H1 (cell line): Measurements from ENCODE around the gene MMP25. TPM values are rescaled to one million over a fixed set of nuclear protein-coding genes. Genes with fewer than 3 reads are reported as not detected.
A peak's percentile ranks its signal among the peaks of the same experiment; 100 is the strongest.
"Not testable (repeated sequence)": the region's sequence is repeated elsewhere in the genome, so short reads cannot be mapped to it uniquely, and the experiment has no call there.

ENCODE experiments used
- CTCF ChIA-PET: fragments of 300-600 bp; sonication (Branson Sonifier 250); formaldehyde crosslinking; loops from one replicate; lab custom pipeline; 2021; ENCODE audit not compliant: partially characterized antibody; lab: Charles Lee
- POLR2A ChIA-PET: fragments of 300-600 bp; sonication (Branson Sonifier 250); formaldehyde crosslinking; loops from one replicate; lab custom pipeline; 2021; ENCODE audit warnings: inconsistent platforms; ENCODE audit not compliant: partially characterized antibody; lab: Charles Lee
- DNase-seq, 2 experiments: peaks; one replicate each; pipeline versions ENCODE4 v3.0.0 to v3.0.0-alpha.2; 2010 to 2022; ENCODE audit warnings: low spot score in 2 of 2, low read depth in 1 of 2, mixed read lengths in 1 of 2
- FAIRE-seq: peaks from 2 replicates; lab custom pipeline; 2011; peaks lifted over from hg19 to GRCh38; lab: Jason Lieb, UNC
- H2AFZ ChIP-seq: 2 replicates; pipeline ENCODE4 v1.8.1; 2012; ENCODE audit warnings: low read length, inconsistent platforms
- H2AK5ac ChIP-seq: 2 replicates; pipeline ENCODE4 v1.6.1; 2013; ENCODE audit warnings: low read depth, low read length
- H2BK120ac ChIP-seq: replicated peaks from 2 replicates; pipeline ENCODE3; 2013; ENCODE audit warnings: low read depth, low read length, inconsistent platforms
- H2BK12ac ChIP-seq: 2 replicates; pipeline ENCODE4 v1.6.1; 2013; ENCODE audit warnings: low read depth, low read length
- H2BK15ac ChIP-seq: 2 replicates; pipeline ENCODE4 v1.6.1; 2013; ENCODE audit warnings: low read length
- H2BK20ac ChIP-seq: 2 replicates; pipeline ENCODE4 v1.6.1; 2013; ENCODE audit warnings: low read length
- H2BK5ac ChIP-seq: 2 replicates; pipeline ENCODE4 v1.6.1; 2013; ENCODE audit warnings: low read depth, low read length
- H3K14ac ChIP-seq: 2 replicates; pipeline ENCODE4 v1.6.1; 2013; ENCODE audit warnings: inconsistent platforms; ENCODE audit not compliant: insufficient read length
- H3K18ac ChIP-seq: 2 replicates; pipeline ENCODE4 v1.6.1; 2013; ENCODE audit warnings: low read length; ENCODE audit errors: extremely low read depth
- H3K23ac ChIP-seq: 2 replicates; pipeline ENCODE4 v1.6.1; 2013; ENCODE audit warnings: inconsistent platforms; ENCODE audit not compliant: insufficient read length
- H3K23me2 ChIP-seq: 2 replicates; pipeline ENCODE4 v1.6.1; 2013; ENCODE audit warnings: low read depth, low read length
- H3K27ac ChIP-seq: 2 replicates; pipeline ENCODE4 v1.6.1; 2011; ENCODE audit warnings: low read depth, low read length, inconsistent platforms
- H3K27me3 ChIP-seq, 4 experiments: replicated peaks in 1 of 4; 1 replicate in 1 of 4; 2 replicates in 3 of 4; pipeline versions ENCODE4 v1.6.1 to v1.8.1; 2011 to 2013; ENCODE audit warnings: low read length in 3 of 4, mild to moderate bottlenecking in 3 of 4, inconsistent platforms in 2 of 4, mixed read lengths in 2 of 4, moderate library complexity in 1 of 4; ENCODE audit not compliant: control insufficient read depth in 3 of 4, insufficient read depth in 3 of 4; ENCODE audit errors: extremely low read depth in 1 of 4
- H3K36me3 ChIP-seq, 4 experiments: 2 replicates each; pipeline versions ENCODE4 v1.6.1 to v1.8.1; 2011 to 2013; ENCODE audit warnings: mild to moderate bottlenecking in 4 of 4, low read length in 3 of 4, moderate library complexity in 2 of 4, control low read depth in 1 of 4, inconsistent platforms in 1 of 4; ENCODE audit not compliant: insufficient read depth in 4 of 4, control insufficient read depth in 2 of 4
- H3K4ac ChIP-seq: replicated peaks from 2 replicates; pipeline ENCODE3; 2013; ENCODE audit warnings: low read length, low read depth, mixed read lengths, inconsistent platforms; ENCODE audit not compliant: insufficient read length
- H3K4me1 ChIP-seq, 4 experiments: replicated peaks in 1 of 4; 1 replicate in 1 of 4; 2 replicates in 3 of 4; pipeline versions ENCODE4 v1.6.1 to v1.8.1; 2011 to 2013; ENCODE audit warnings: low read length in 3 of 4, inconsistent platforms in 2 of 4, mixed read lengths in 1 of 4; ENCODE audit not compliant: insufficient read depth in 4 of 4, control insufficient read depth in 3 of 4
- H3K4me2 ChIP-seq, 2 experiments: 2 replicates each; pipeline versions ENCODE4 v1.6.1 to v1.8.1; 2011 to 2013; ENCODE audit warnings: low read depth in 2 of 2, low read length in 2 of 2, control low read depth in 1 of 2, inconsistent platforms in 1 of 2, mild to moderate bottlenecking in 1 of 2; ENCODE audit not compliant: insufficient read depth in 1 of 2
- H3K4me3 ChIP-seq, 4 experiments: fragments of 200-600, 300-600 bp in 1 of 4; sonication (generic), shearing (Covaris generic), sonication (Bioruptor Twin) in 1 of 4; 2 replicates each; pipeline versions ENCODE4 v1.5.1 to v1.8.1; 2011 to 2016; ENCODE audit warnings: low read length in 4 of 4, low read depth in 3 of 4, control low read depth in 2 of 4, inconsistent platforms in 2 of 4, mild to moderate bottlenecking in 2 of 4, mixed read lengths in 1 of 4, moderate library complexity in 1 of 4; ENCODE audit not compliant: insufficient read depth in 2 of 4; ENCODE audit errors: extremely low read depth in 1 of 4
- H3K56ac ChIP-seq: replicated peaks from 2 replicates; pipeline ENCODE3; 2013; ENCODE audit warnings: low read depth, mild to moderate bottlenecking, mixed read lengths, low read length, inconsistent platforms; ENCODE audit not compliant: insufficient read length
- H3K79me1 ChIP-seq: 2 replicates; pipeline ENCODE4 v1.6.1; 2013; ENCODE audit warnings: low read depth, low read length, control low read depth
- H3K79me2 ChIP-seq, 2 experiments: 2 replicates each; pipeline versions ENCODE4 v1.6.1 to v1.8.1; 2012 to 2013; ENCODE audit warnings: low read length in 2 of 2, mild to moderate bottlenecking in 2 of 2, inconsistent platforms in 1 of 2; ENCODE audit not compliant: insufficient read depth in 2 of 2, control insufficient read depth in 1 of 2
- H3K9ac ChIP-seq, 4 experiments: replicated peaks in 1 of 4; 1 replicate in 1 of 4; 2 replicates in 3 of 4; pipeline versions ENCODE4 v1.6.1 to v1.8.1; 2011 to 2013; ENCODE audit warnings: low read depth in 3 of 4, low read length in 3 of 4, control low read depth in 2 of 4, mild to moderate bottlenecking in 2 of 4, moderate library complexity in 2 of 4, inconsistent platforms in 1 of 4; ENCODE audit errors: extremely low read depth in 1 of 4
- H3K9me3 ChIP-seq, 2 experiments: 2 replicates each; pipeline versions ENCODE4 v1.6.1 to v1.8.1; 2012 to 2013; ENCODE audit warnings: mild to moderate bottlenecking in 2 of 2, moderate library complexity in 2 of 2, control low read depth in 1 of 2, inconsistent platforms in 1 of 2, low read depth in 1 of 2, low read length in 1 of 2, mixed read lengths in 1 of 2; ENCODE audit not compliant: insufficient read depth in 2 of 2
- H4K20me1 ChIP-seq, 2 experiments: replicated peaks in 1 of 2; 2 replicates each; pipeline versions ENCODE3 to v1.8.1; 2011 to 2013; ENCODE audit warnings: inconsistent platforms in 2 of 2, low read length in 2 of 2, mild to moderate bottlenecking in 1 of 2; ENCODE audit not compliant: insufficient read depth in 2 of 2, control insufficient read depth in 1 of 2
- H4K5ac ChIP-seq: 2 replicates; pipeline ENCODE4 v1.6.1; 2013; ENCODE audit warnings: low read length, low read depth, mixed read lengths, inconsistent platforms; ENCODE audit not compliant: insufficient read length
- H4K8ac ChIP-seq: 2 replicates; pipeline ENCODE4 v1.8.0; 2013; ENCODE audit warnings: mild to moderate bottlenecking, moderate library complexity, low read length, inconsistent platforms; ENCODE audit not compliant: insufficient read depth; ENCODE audit errors: extremely low read depth
- H4K91ac ChIP-seq: replicated peaks from 2 replicates; pipeline ENCODE3; 2013; ENCODE audit warnings: low read length, mixed read lengths, inconsistent platforms; ENCODE audit not compliant: insufficient read length
- WGBS, 2 experiments: shearing (Covaris generic) in 1 of 2; methylation state at CpG; one replicate each; pipeline versions ENCODE4 v1.1.6 to v1.1.7; 2013 to 2015; ENCODE audit warnings: low lambda C conversion rate in 2 of 2, mixed read lengths in 2 of 2, inconsistent platforms in 1 of 2, low coverage in 1 of 2, missing lambda C conversion rate in 1 of 2; ENCODE audit not compliant: insufficient replicate concordance in 2 of 2, insufficient coverage in 1 of 2, insufficient read length in 1 of 2; ENCODE audit errors: extremely low coverage in 1 of 2, missing lambda C conversion rate in 1 of 2; 5-methylcytosine and 5-hydroxymethylcytosine counted together
- polyA plus RNA-seq, 7 experiments: library from polyadenylated mRNA; depleted of rRNA in 3 of 7; stranded (reverse) in 5 of 7; unstranded in 2 of 7; fragments of >200 nt in 5 of 7; fragments of 200-250 nt in 2 of 7; gene quantifications; 1 replicate in 5 of 7; 2 replicates in 1 of 7; 4 replicates in 1 of 7; pipeline versions ENCODE4 v1.2.1 to v1.2.3, GENCODE V29; 2011 to 2013; ENCODE audit warnings: missing spikeins in 2 of 7, mixed read lengths in 2 of 7
- total RNA-seq: library from RNA; stranded (reverse); fragmentation: NEBNext Ultra II Directional; extraction: Animal tissue kit (Norgen Biotek cat#: 25700); gene quantifications from 2 replicates; pipeline ENCODE4 v1.2.1, GENCODE V29; 2021

The MMP25 gene
- total and polyA plus RNA-seq, 2 of the 8 experiments (the other 6 are each of a cell fraction or from before 2014, with no cell fraction given): 7.7 to 26.7 TPM

DNA sequence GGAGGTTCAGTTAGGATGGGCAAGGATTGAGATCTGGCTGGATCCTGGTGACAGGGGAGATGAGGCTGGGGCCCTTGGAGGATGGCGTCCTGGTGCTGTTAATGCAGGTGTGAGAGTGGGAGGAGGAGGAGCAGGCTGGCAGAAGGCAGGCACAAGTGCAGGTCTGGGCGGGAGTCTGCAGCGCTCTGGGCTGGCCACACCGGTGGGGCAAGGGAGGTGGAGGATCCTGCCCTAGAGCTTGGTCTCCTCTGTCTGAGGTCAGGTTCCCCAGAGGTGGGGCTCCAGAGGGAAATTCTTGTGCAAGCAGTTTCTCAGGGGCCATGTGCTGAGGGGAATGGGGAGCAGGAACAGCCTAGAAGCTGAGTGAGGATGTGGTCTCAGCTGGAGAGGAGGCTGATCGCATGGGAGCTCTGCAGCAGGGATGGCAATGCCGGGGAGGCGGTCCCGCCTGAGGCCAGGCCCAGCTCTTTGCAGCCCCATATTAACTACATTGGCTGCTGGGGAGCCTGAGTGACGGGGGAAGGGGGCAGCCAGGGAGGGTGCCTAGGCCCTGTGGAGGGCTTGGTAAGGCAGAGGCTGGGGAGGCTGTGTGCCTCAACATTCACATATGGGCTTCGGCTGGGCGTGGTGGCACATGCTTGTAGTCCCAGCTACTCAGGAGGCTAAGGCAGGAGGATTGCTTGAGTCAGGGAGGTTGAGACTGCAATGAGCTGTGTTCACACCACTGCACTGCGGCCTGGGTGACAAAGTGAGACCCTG is 6.4 kb downstream of the MMP25 start:
- H2BK120ac ChIP-seq, H3K4me3 ChIP-seq, H3K36me3 ChIP-seq, H3K18ac ChIP-seq, H3K23ac ChIP-seq, H4K5ac ChIP-seq, H4K8ac ChIP-seq, H3K9ac ChIP-seq, H2BK12ac ChIP-seq, H3K9me3 ChIP-seq, H3K27me3 ChIP-seq, H2BK15ac ChIP-seq, H3K4ac ChIP-seq, H3K4me2 ChIP-seq, H2AK5ac ChIP-seq, H3K27ac ChIP-seq, H3K79me2 ChIP-seq, H2BK5ac ChIP-seq, H3K56ac ChIP-seq, H3K14ac ChIP-seq, DNase-seq, H3K4me1 ChIP-seq, H3K79me1 ChIP-seq, H4K91ac ChIP-seq, H2BK20ac ChIP-seq, H2AFZ ChIP-seq, H3K23me2 ChIP-seq: not testable (repeated sequence)
- peaks cover 7 to 21% of the 10 kb centered on the region in 2 experiments for H4K20me1 ChIP-seq
- CTCF ChIA-PET: interaction anchor here (7.4 kb wide), 1 partner anchor 21 kb away, joined by 117 read pairs; no protein-coding TSS in a partner anchor
- WGBS, 2 experiments: 91% methylated on average over 11 of the region's 12 CpGs; no CpG with 5 or more reads in 1 of the 2 experiments
- POLR2A ChIA-PET: interaction anchor here (1.4 to 6.1 kb wide), 3 partner anchors 14 to 83 kb away, joined by 3 to 94 read pairs (median 4); partner anchors contain the start of gene PAQR4
- FAIRE-seq: peak; percentile 68
